Measurements from ENCODE around the gene RNF152.

GRCh38 chr18:61888622-61889021, 4.2 kb downstream of the RNF152 start:
- no peak for TF ChIP-seq GATA2 (IDR thresholded peaks at IDR 0.05; ENCODE audit: low read depth, low read length)
- TF ChIP-seq GATA3 (IDR thresholded peaks at IDR 0.05; ENCODE audit: low read depth, low read length), result no peak

All from SH-SY5Y (cell line).